HEK293T (cell line): Measurements from ENCODE around the gene FRMPD3.

Experiments used
- CTCF ChIA-PET: fragments of 350-600 bp; formaldehyde crosslinking; extraction: SDS; loops from one replicate; lab custom pipeline; 2021; ENCODE audit warnings: antibody characterized with exemption, inconsistent platforms; lab: Yijun Ruan, JAX
- POLR2A ChIA-PET: fragments of 350-600 bp; formaldehyde crosslinking; extraction: SDS; loops from one replicate; lab custom pipeline; 2020; ENCODE audit warnings: antibody characterized with exemption, inconsistent platforms; lab: Yijun Ruan, JAX
- DNase-seq: peaks from one replicate; pipeline ENCODE4 v3.0.0; 2012; ENCODE audit warnings: mixed read lengths; ENCODE audit errors: extremely low spot score
- ARNT ChIP-seq: fragments of 450-650 bp; IDR thresholded peaks from 2 replicates; pipeline ENCODE4 v1.6.1; 2017; ENCODE audit warnings: mild to moderate bottlenecking
- BHLHE40 ChIP-seq: fragments of 450-650 bp; IDR thresholded peaks from 2 replicates; pipeline ENCODE4 v1.6.1; 2016; ENCODE audit warnings: mild to moderate bottlenecking, moderate library complexity, borderline replicate concordance
- CTBP1 ChIP-seq: fragments of 450-650 bp; IDR thresholded peaks from 2 replicates; pipeline ENCODE4 v1.6.1; 2016; ENCODE audit warnings: borderline replicate concordance
- ELF4 ChIP-seq: fragments of 450-650 bp; IDR thresholded peaks from 2 replicates; pipeline ENCODE4 v1.6.1; 2017; ENCODE audit warnings: antibody characterized with exemption
- FOXA1 ChIP-seq: fragments of 450-650 bp; IDR thresholded peaks from 2 replicates; pipeline ENCODE4 v1.6.1; 2016; ENCODE audit warnings: mild to moderate bottlenecking
- FOXK2 ChIP-seq: fragments of 450-650 bp; IDR thresholded peaks from 2 replicates; pipeline ENCODE4 v1.6.1; 2016; ENCODE audit warnings: mild to moderate bottlenecking
- FOXM1 ChIP-seq: fragments of 450-650 bp; IDR thresholded peaks from 2 replicates; pipeline ENCODE4 v1.6.1; 2017; ENCODE audit warnings: mild to moderate bottlenecking, borderline replicate concordance
- HDGF ChIP-seq: fragments of 450-650 bp; IDR thresholded peaks from 2 replicates; pipeline ENCODE4 v1.6.1; 2017; ENCODE audit warnings: antibody characterized with exemption, borderline replicate concordance
- L3MBTL2 ChIP-seq: fragments of 450-650 bp; conservative IDR thresholded peaks from 2 replicates; pipeline ENCODE4 v1.6.1; 2016; ENCODE audit warnings: mild to moderate bottlenecking
- LEF1 ChIP-seq: fragments of 450-650 bp; IDR thresholded peaks from 2 replicates; pipeline ENCODE4 v1.6.1; 2017; ENCODE audit warnings: mild to moderate bottlenecking, borderline replicate concordance
- NFRKB ChIP-seq: fragments of 450-650 bp; IDR thresholded peaks from 2 replicates; pipeline ENCODE4 v1.6.1; 2016; ENCODE audit warnings: mild to moderate bottlenecking, moderate library complexity
- PKNOX1 ChIP-seq: fragments of 450-650 bp; IDR thresholded peaks from 2 replicates; pipeline ENCODE4 v1.6.1; 2016
- SP1 ChIP-seq: fragments of 450-650 bp; IDR thresholded peaks from 2 replicates; pipeline ENCODE4 v1.6.1; 2017
- SUZ12 ChIP-seq: fragments of 450-650 bp; IDR thresholded peaks from 2 replicates; pipeline ENCODE4 v1.6.1; 2016; ENCODE audit warnings: mild to moderate bottlenecking
- TARDBP ChIP-seq: fragments of 450-650 bp; IDR thresholded peaks from 2 replicates; pipeline ENCODE4 v1.6.1; 2016
- ZNF384 ChIP-seq: fragments of 450-650 bp; IDR thresholded peaks from 2 replicates; pipeline ENCODE4 v1.6.1; 2016

Gene FRMPD3

GRCh38 chrX:107448998-107449835, at the start of gene FRMPD3:
FRMPD3 (plus strand) TSS chrX:107449652; CDS start chrX:107526589, 76,937 bp downstream.
- DNase-seq = peak; percentile 48
- POLR2A ChIA-PET = no interaction called here
- CTCF ChIA-PET = no interaction called here
- no peak for TF ChIP-seq TARDBP
- TF ChIP-seq FOXK2 = no peak
- no peak for TF ChIP-seq SUZ12
- TF ChIP-seq ARNT = no peak
- no peak for TF ChIP-seq L3MBTL2
- TF ChIP-seq FOXM1 = no peak
- TF ChIP-seq BHLHE40 = no peak
- no peak for TF ChIP-seq ELF4
- no peak for TF ChIP-seq ZNF384
- TF ChIP-seq LEF1 = no peak

- no peak for DNase-seq
- TF ChIP-seq FOXM1 (no peak), LEF1 (no peak), ZNF384 (no peak), TARDBP (no peak), FOXK2 (no peak), BHLHE40 (no peak), SP1 (no peak), CTBP1 (no peak), L3MBTL2 (no peak), ELF4 (no peak), NFRKB (no peak), PKNOX1 (no peak)
- ChIA-PET POLR2A (no interaction called here), CTCF (no interaction called here)
These were observed 28.9 kb upstream of the FRMPD3 start for GRCh38 chrX:107420571-107420970.

- TF ChIP-seq ZNF384 = no peak
- no peak for DNase-seq
- POLR2A ChIA-PET = no interaction called here
- CTCF ChIA-PET = interaction anchor here (1.5 kb wide), 1 partner anchor 29 kb away, joined by 3 read pairs; no protein-coding TSS in a partner anchor
These were observed 28.1 kb upstream of the FRMPD3 start for GRCh38 chrX:107421337-107421861.

GRCh38 chrX:107429090-107429489, 20.4 kb upstream of the FRMPD3 start:
- ChIA-PET CTCF (interaction anchor here (0.6 to 1.5 kb wide), 2 partner anchors 12 to 23 kb away, joined by 4 to 5 read pairs; no protein-coding TSS in a partner anchor), POLR2A (no interaction called here)
- no peak for TF ChIP-seq ARNT
- no peak for TF ChIP-seq L3MBTL2
- TF ChIP-seq TARDBP = no peak
- no peak for TF ChIP-seq NFRKB
- no peak for TF ChIP-seq HDGF
- no peak for DNase-seq

GRCh38 chrX:107440187-107440586, 9.3 kb upstream of the FRMPD3 start:
- POLR2A ChIA-PET = no interaction called here
- no peak for TF ChIP-seq ZNF384
- no peak for TF ChIP-seq BHLHE40
- no peak for TF ChIP-seq SUZ12
- no peak for TF ChIP-seq ARNT
- TF ChIP-seq TARDBP = no peak
- TF ChIP-seq FOXA1 = no peak
- TF ChIP-seq LEF1 = no peak
- no peak for TF ChIP-seq L3MBTL2
- no peak for TF ChIP-seq SP1
- no peak for TF ChIP-seq ELF4
- no peak for TF ChIP-seq FOXK2
- TF ChIP-seq HDGF = no peak
- no peak for TF ChIP-seq NFRKB
- no peak for TF ChIP-seq PKNOX1
- TF ChIP-seq FOXM1 = no peak
- no peak for TF ChIP-seq CTBP1
- DNase-seq = no peak
- CTCF ChIA-PET = no interaction called here

GRCh38 chrX:107440692-107441091, 8.8 kb upstream of the FRMPD3 start:
- ChIA-PET CTCF (no interaction called here), POLR2A (no interaction called here)
- TF ChIP-seq ZNF384 = no peak
- no peak for TF ChIP-seq NFRKB
- DNase-seq = no peak

GRCh38 chrX:107442914-107443527, 6.4 kb upstream of the FRMPD3 start:
- DNase-seq = no peak
- TF ChIP-seq NFRKB (no peak), LEF1 (no peak), HDGF (no peak), L3MBTL2 (no peak)
- ChIA-PET CTCF (no interaction called here), POLR2A (no interaction called here)
